NCI-H226 (cell line): ENCODE data around the gene PARD3B.

Source experiments
- DNase-seq: peaks from one replicate; pipeline ENCODE4 v3.0.0-alpha.2; 2015

The PARD3B gene

GRCh38 chr2:204860274-204860673 is 315.0 kb downstream of the PARD3B start:
- no peak for DNase-seq

GRCh38 chr2:204862809-204863208 is 317.5 kb downstream of the PARD3B start:
- no peak for DNase-seq

- no peak for DNase-seq
Observed at GRCh38 chr2:204863336-204863735, 318.1 kb downstream of the PARD3B start.

DNA sequence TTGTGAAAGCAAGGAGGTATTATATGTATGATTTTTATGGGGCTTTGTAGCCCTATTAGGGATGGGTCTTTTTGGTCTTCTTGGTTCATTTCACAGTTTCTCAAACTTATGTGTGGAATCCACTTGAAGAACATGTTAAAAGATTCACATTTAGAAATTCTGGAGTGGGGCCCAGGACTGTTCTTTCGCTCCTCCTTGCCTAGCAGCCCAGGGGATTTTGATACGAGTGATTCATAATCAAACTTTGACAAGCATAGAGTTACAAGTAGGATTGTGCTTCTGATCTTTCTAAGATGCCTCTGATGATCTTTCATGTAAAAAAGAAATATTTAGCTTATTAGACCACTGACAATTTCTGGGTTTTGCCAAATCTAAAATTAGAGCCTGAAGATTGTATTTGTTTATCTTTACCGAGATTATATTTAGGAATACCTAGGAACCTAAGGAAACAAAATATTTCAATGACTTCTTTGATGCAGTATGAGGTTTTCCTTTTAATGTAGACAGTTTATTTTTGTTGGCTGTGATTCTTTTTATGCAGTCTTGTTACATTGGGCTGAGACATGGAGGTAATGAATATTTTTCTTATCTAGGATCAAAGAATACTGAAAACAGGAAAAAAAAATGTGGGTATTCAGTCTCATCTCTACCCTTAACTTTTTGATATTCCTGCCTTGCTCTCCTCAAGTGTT is 324.0 kb downstream of the PARD3B start:
- no peak for DNase-seq

GRCh38 chr2:204870053-204870452 is 324.8 kb downstream of the PARD3B start:
- DNase-seq = no peak

- DNase-seq = no peak
Observed at GRCh38 chr2:204871231-204871953, 326.1 kb downstream of the PARD3B start.

- no peak for DNase-seq
Observed at GRCh38 chr2:204876311-204876710, 331.0 kb downstream of the PARD3B start.

GRCh38 chr2:204877691-204878090 is 332.4 kb downstream of the PARD3B start:
- DNase-seq = no peak

- DNase-seq = no peak
Observed at GRCh38 chr2:204880928-204881327, 335.7 kb downstream of the PARD3B start.

GRCh38 chr2:204881655-204882054 is 336.4 kb downstream of the PARD3B start:
- DNase-seq = no peak

- DNase-seq = no peak
Observed at GRCh38 chr2:204885747-204886146, 340.5 kb downstream of the PARD3B start.

DNA sequence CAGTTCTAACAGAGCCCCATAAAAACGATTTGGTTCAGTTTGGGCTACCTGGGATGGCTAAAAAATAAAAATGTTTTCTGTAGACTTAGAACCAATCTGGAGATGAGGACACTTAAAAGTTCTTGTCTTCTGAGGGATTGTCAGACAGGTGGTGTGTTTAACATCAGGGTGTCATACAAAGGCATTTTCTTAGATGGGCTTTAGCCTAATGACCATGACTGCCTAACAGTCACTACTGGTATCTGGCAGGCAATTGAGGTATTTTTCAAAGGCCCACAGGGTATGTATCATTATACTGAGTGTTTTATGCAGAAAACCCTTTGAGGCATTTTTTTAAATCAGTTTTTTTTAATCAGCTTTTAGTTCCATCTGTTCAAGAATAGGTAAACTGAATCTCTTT is 341.4 kb downstream of the PARD3B start:
- DNase-seq = no peak

DNA sequence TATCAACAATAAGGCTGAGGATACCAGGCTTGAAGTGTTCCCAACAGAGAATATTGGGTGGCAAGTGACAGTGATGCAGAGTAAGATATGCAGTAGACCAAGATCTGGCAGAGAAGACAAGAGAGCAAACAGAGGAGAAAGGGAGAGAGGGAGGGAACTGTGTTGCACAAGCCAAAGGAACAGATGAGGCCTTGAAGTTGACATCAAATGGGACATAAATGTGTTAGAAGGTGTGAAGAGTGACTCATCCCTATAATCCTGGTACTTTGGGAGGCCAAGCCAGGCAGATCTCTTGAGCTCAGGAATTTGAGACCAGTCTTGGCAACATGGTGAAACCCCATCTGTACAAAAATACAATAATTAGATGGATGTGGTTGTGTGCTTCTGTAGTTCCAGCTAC is 342.9 kb downstream of the PARD3B start:
- no peak for DNase-seq

DNA sequence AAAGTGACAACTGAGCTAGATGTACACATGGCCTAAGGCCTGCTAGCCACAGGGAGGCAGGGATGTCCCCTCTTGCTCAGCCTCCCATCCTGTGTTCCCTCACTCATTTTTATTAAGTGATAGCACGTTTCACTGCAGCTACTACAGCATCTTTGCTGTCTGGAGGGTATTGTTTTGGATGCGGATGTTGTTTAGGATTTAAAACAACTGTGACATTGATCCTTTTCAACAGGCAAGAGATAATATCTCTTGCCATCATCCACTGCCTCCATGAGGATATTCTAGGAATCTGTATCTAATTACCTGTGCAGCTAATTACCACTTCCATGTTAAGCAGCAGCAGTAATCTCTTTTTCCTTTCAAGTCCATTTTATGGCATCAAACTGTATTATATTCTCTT is 345.4 kb downstream of the PARD3B start:
- DNase-seq = no peak

- no peak for DNase-seq
Observed at GRCh38 chr2:204891739-204892138, 346.5 kb downstream of the PARD3B start.

DNA sequence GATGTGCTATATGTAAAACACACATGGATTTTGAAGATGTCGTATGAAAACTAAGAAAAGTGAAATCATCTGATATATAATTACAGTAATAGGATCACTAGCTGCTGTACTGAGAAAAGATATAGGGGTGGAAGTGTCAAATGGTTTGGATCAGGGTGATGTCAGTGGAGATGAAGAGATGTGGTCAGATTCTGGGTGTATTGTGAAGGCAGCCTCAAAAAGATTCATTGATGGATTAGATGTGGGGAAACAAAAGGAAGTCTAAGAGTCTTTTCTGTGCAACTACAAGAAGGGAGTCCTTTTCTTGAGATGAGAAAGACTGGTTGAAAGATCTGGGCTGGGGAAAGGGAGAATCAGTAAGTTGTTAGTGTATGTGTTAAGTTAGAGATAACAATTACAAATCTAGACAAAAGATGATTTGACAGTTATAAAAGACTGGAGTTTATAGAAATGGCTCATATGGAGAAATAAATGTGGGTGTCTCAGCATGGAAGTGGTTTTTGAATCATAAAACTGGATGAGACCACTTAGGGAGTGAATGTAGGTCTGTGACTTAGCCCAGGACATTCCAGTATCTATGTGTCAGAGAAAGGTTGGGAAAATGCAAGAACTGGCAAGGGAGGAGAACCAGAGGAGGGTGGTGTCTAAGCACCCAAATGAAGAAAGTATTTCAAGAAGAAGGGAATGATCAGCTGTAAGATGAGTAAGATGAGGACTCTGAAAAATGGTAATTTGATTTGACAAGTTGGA is 347.4 kb downstream of the PARD3B start:
- peak; percentile 42 for DNase-seq

DNA sequence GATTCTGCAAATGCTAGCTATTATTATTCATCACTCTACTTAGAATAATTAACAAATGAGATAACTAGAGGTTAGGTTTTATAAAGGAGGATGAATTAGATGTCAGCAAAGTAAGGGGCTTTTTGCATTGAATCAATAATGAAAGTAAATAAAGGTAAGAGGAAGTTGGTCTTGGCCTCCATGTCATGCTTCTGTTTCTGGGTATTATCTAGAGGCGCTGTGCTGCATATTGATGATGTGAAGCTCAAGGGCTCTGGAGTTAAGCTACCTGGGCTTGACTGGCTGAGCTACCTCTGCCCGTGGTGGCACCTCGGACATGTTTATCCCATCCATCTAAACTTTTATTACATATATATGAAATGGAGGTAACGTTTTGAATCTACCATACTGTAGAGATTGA is 350.9 kb downstream of the PARD3B start:
- DNase-seq = no peak

DNA sequence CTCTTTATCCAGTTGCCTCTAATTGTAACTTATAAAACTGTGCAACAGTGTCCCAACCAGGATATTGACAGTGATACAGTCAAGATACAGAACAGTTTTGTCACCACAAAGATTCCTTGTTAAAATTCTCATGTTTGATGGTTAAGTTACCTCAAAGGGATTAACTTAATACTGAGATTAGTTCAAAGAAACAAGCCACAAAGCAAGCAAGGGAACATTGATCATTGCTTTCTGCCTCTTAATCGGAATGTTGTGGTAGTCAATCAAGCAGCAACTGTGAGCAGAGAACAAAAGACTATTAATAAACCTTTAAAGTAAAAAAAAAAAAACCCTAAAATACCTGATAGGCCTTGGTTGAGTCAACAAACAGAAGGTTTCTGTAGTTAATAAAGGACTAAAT is 352.3 kb downstream of the PARD3B start:
- DNase-seq = no peak

GRCh38 chr2:204898928-204899640 is 353.8 kb downstream of the PARD3B start:
- DNase-seq = peak; percentile 2

DNA sequence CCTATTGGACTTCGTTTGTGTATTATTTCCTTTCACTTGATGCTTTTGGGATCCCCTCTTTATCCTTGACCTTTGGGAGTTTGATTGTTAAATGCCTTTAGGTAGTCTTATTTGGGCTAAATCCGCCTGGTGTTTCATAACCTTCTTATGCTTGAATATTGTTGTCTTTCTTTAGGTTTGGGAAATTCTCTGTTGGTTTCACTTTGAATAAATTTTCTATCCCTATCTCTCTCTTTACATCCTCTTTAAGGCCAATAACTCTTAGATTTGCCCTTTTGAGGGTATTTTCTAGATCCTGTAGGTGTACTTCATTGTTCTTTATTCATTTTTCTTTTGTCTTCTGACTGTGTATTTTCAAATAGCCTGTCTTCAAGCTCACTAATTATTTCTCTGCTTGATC is 354.7 kb downstream of the PARD3B start:
- no peak for DNase-seq

GRCh38 chr2:204900487-204900886 is 355.2 kb downstream of the PARD3B start:
- no peak for DNase-seq

GRCh38 chr2:204900910-204901309 is 355.6 kb downstream of the PARD3B start:
- DNase-seq = no peak

- DNase-seq = no peak
Observed at GRCh38 chr2:204901591-204901990, 356.3 kb downstream of the PARD3B start.
